Panc1 (cell line): ENCODE measurements around the gene CMYA5.

ENCODE experiments used
- CTCF ChIP-seq: fragments of 450-650 bp; IDR thresholded peaks from 2 replicates; pipeline ENCODE4 v1.5.1; 2017; ENCODE audit warnings: mild to moderate bottlenecking
- POLR2AphosphoS5 ChIP-seq: IDR thresholded peaks from 2 replicates; pipeline ENCODE4 v1.6.1; 2012; ENCODE audit warnings: mild to moderate bottlenecking, low read depth, low read length, moderate library complexity
- SIN3A ChIP-seq: IDR thresholded peaks from 2 replicates; pipeline ENCODE4 v1.6.1; 2012; ENCODE audit warnings: low read depth, mild to moderate bottlenecking, low read length, moderate library complexity, borderline replicate concordance; ENCODE audit not compliant: insufficient read depth
- TCF7L2 ChIP-seq: IDR thresholded peaks from 2 replicates; pipeline ENCODE4 v1.6.1; 2011; ENCODE audit warnings: mild to moderate bottlenecking, low read depth, low read length, inconsistent platforms

GRCh38 chr5:79707535-79707934, 17.9 kb downstream of the CMYA5 start:
- TF ChIP-seq CTCF (no peak), TCF7L2 (no peak), POLR2AphosphoS5 (no peak), SIN3A (no peak)
